Central memory CD4-positive, alpha-beta T cell (primary cell): ENCODE measurements around the gene RNF44.
"Not testable (repeated sequence)": the region's sequence is repeated elsewhere in the genome, so short reads cannot be mapped to it uniquely, and the experiment has no call there.

ENCODE experiments used
- DNase-seq: peaks from one replicate; pipeline ENCODE4 v3.0.0; 2022

RNF44 gene

DNA sequence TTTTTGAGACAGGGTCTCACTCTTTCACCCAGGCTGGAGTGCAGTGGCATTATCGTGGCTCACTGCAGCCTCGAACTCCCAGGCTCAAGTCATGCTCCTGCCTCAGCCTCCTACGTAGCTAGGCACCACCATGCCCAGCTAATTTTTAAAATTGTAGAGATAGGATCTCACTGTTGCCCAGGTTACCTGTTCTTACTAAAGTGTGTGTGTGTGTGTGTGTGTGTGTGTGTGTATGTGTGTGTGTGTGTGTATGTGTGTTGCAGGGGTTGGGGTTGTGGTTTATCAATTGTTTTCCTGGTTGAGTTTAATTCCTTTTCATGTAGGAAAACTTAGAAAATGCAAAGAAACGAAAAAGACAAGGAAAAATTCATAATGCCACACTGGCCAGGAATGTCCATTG is 21.8 kb downstream of the RNF44 start:
- DNase-seq, result no peak

DNA sequence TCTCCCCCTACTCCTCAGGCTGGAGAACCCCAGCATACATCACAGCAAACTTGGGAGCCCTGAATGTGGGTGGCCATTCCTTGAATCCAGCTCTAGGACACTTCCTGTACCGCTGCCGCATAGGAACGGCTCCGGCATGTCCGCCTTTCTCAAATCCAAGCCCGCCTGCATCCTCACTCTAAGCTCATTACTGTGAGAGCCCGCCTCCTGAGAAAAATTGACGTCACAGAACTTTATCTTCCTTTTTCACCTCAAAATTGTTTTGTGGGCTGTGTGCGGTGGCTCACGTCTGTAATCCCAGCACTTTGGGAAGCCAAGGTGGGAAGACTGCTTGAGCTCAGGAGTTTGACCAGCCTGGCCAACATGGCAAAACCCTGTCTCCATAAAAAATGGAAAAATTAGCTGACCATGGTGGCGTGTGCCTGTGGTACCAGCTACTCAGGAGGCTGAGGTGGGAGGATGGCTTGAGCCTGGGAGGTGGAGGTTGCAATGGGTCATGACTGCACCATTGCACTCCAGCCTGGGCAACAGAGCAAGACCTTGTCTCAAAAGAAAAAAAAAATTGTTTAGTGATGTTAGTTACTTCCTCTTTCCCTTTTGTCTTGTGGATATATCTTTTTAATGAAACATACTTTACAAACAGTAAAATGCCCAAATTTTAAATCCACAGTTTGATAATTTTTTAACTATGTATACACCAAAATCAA is 22.8 kb downstream of the RNF44 start:
- no peak for DNase-seq

DNA sequence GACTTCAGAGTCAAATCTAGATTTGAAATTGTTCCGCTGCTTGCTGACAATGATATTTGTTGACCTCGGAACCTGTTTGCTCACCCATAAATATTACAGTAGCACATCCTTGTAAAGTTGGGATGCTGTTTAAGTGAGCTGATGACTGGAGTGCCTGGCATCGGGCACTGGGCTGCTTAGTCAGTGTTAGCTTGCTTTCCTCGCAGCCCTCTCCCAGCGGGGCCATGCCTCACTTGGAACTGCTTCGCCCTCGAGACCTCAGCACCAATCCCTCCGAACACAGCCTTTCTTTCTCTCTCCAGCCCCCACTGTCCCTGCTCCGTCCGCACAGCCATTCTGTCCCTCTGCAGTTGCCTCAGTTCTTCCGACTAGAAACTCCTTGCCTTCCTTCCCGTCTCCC is 23.4 kb downstream of the RNF44 start:
- DNase-seq, result no peak

DNA sequence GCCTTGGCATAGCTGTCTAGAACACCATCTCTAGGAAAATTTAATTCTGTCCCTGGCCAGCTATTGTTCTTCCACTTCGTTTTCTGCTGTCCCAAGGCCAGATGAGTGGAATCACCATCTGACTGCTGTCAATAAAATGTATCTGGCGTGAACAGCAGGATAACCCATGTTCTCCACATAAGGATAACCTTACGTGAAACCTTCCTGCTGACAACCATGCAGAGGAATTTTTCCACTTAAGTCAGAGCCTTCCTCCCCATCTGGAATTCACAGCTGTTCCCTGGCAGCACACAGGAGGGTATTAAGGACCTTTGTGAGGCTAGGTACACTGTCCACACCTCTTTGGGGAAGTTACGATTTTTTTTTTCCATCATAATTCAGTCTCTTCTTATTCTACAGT is 28.6 kb downstream of the RNF44 start:
- DNase-seq, result no peak

DNA sequence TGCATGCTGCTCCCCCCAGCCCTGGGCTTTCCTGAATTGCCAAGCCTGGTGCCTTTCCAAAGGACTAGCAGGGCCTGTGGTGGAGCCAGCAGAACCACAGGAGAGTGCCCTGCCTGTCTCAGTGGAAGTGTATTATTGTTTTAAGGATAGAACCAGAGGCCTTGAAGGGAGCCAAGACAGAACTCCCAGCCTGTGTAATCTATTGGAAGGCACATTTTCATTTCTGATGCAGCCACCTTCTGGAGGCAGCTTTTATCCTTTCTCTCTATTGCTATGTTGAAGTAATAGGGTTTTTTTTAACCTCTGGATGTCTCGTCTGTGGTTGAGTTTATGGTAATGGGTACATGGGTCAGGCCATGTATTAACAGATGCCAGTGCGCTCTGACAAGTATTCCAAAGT is 29.3 kb downstream of the RNF44 start:
- no peak for DNase-seq

DNA sequence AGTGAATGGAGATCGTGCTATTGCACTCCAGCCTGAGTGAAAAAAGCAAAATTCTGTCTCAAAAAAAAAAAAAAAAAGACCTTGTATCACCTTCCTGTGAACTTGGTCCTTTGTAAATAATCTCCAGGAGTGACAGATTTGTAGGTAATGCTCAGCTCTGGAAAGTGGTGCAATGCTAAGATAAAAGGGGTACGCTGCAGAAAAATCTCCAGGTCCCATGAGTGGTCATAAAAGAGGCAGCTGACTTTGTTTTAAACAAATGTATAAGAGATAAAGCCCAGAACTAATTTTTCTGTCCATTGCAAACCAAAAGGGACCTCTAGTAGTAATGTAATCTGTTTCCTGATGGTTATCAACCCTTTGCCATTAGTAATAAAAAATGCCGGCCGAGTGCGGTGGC is 33.7 kb downstream of the RNF44 start:
- no peak for DNase-seq

DNA sequence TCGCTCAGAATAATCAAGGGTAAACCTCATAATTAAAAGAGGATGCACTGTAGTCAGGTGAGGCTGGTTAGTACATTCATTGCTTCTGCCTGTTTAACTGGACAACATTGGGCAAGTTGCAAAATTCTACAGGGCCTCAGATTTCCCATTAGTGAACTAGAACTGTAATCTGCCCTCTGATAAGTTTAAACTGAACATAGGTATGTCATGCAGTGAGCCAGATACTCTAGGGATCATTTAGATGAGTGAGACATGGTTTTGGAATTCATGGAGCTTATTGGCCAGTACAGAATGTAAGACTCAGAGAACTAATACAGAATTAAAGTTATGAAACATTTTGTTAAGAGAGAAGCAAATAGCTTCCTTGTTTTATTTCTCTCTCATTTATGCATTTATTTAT is 35.9 kb downstream of the RNF44 start:
- DNase-seq, result no peak

DNA sequence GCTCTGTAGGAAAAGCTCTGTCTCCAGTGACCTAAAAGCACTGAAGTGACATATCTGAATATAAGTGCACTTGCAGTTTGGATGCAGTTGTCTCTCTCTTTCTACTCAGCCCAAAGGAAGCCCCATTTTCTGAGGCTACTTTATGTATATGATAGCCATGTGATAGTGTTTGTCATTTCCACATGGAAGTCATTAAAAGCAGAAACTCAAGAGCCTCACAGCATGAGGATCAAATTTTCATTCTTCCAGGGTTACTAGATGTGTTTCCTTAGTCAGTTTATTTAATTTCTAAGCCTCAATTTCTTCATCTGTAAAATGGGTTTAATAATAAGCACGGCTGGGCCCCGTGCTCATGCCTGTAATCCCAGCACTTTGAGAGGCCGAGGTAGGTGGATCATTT is 36.7 kb downstream of the RNF44 start:
- no peak for DNase-seq

DNA sequence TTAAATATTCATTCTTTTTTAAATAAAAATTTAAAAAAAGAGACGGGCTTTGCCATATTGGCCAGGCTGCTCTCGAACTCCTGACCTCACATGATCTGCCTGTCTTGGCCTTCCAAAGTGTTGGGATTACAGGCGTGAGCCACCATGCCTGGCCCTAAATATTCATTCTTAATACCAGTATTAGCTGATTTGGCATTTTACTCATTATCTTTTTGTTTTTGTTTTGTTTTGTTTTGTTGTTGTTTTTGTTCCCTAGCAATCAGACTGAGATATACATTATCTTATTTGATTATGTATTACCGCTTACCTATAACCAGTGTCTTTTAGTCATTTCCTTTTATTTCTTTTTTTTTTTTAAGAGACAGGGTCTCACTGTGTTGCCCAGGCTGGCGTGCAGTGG is 37.9 kb downstream of the RNF44 start:
- no peak for DNase-seq

DNA sequence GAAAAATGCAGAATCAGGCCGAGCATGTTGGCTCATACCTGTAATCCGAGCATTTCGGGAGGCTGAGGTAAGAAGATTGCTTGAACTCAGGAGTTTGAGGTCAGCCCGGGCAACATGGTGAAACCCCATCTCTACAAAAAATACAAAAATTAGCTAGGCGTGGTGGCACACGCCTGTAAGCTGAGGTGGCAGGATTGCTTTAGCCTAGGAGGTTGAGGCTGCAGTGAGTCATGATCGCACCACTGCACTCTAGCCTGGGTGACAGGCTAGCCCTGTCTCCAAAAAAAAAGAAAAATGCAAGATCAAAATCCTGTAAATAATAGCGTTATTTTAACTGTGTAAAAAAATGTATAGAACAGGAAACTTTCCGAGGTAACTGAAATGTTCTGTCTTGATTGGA is 39.4 kb downstream of the RNF44 start:
- no peak for DNase-seq

DNA sequence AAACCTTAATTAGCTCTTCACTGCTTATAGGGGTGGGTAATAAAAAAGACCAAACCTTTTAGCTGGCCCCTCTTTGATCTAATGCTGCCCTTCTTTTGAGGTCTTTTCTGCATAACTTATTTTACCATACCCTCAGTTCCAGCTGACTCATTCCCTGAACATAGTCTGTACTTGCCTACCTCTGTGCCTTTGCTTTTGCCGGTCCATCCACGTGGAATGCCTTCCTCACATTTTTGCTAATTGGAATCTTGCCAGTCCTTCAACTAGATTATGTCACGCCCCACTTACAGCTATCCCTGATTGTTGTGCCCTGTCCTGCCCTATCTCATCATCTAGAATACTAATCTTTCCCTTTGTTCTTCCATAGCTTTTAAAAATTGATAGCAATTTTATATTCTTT is 44.8 kb downstream of the RNF44 start:
- no peak for DNase-seq

DNA sequence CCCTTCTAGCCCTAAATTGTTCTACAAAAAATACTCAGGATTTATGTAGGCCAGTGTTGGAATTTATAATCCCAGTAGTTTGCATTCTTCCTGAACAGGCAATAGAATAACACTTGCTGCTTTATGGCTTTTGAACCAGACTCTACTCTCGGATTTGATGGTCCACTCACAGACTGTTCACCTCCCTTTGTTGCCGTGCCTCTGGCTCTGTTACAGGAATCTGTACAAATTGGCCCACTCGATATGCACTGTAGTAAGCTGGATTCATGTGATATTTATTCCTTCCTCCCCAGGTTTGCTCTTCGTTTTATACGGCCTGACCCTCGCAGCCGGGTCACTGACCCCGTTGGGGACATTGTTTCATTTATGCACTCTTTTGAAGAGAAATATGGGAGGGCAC is 45.3 kb downstream of the RNF44 start:
- no peak for DNase-seq

DNA sequence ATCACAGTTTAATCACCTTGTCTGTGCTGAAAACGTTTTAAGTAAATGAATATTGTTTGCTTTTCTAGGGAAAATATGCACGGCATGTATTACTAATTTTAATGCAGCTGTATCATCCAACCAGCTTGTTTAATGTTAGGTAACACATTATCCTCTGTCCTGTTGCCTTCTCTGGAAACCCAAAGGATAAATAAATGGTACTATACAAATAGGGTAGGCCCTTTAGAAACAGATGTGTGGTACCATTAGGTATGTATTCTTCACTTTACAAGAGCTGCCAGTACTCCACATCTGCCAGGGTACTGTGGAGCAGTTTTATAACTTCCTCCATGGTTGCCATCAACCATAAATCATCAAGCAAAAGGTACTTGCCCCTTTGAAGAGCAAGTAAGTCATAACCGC is 46.1 kb downstream of the RNF44 start:
- no peak for DNase-seq

DNA sequence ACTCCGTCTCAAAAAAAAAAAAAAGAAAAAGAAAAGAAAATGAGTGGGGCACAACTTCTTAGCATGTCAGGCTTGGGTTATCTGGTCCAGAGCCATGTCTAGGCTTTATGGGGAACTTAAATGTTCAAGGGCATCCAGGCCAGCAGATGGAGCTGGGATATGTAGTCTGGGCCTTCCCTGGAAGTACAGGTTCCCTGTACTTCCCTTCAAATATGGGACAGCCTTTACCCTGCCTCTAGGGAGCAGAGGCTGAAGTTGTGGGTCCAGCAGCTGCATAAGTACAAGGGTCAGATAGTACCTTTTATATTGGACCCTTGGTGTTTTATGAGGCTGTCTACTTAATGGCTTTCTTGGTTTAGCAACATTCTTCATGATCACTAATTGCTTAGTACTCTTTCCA is 46.9 kb downstream of the RNF44 start:
- DNase-seq, result no peak

DNA sequence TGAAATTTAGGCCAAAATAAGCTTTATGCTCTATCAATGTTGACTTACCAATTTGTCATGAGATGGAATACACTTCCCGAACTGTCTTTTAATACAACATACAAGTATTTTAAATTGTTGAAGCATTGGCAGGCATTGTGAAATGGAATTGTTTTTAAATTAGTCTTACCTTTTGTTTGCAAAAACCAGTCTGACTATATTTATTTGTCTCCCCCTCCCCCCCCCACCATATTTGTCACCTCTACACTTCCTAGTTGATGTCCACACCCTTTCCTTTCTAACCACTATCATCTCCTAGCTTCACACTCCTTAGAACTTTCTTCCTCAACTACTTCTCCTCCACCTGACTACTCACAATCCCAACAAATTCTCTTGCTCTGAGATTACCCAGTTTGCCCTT is 48.1 kb downstream of the RNF44 start:
- no peak for DNase-seq

DNA sequence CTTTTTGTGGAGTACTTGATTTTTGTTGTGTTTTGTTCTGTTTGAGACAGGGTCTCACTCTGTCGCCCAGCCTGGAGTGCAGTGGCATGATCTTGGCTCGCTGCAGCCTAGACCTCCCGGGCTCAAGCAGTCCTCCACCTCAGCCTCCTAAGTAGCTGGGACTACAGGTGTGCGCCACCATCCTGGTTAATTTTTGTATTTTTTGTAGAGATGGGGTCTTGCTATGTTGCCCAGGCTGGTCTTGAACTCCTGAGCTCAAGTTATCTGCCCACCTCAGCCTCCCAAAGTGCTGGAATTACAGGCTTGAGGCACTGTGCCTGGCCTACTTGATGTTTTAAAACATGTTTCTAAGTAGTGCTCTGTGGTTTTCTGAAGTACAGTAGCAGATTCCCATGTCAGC is 50.0 kb downstream of the RNF44 start:
- DNase-seq, result not testable (repeated sequence)

DNA sequence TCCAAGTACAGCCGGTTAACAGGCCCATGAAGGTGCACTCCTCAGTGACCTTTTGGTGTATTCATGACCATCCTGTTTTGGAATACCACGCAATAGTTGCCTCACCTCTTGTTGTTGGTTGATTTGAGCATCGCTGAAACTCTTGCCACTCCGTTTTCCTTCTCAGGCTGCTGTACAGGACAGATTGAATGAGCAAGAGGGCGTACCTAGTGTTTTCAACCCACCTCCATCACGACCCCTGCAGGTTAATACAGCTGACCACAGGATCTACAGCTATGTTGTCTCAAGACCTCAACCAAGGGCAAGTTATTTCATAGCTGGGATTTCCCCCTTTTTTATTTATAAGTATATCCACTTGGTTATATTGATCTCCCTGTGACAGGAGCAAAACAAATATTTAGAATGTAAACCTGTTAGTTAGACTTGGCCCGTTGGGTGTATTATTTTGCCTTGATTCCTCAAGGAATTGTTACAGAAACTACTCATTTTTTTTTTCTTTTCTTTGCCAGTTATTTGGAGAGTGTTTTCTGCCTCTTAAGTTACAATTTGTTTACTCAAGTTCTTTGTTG is 50.9 kb downstream of the RNF44 start:
- no peak for DNase-seq

DNA sequence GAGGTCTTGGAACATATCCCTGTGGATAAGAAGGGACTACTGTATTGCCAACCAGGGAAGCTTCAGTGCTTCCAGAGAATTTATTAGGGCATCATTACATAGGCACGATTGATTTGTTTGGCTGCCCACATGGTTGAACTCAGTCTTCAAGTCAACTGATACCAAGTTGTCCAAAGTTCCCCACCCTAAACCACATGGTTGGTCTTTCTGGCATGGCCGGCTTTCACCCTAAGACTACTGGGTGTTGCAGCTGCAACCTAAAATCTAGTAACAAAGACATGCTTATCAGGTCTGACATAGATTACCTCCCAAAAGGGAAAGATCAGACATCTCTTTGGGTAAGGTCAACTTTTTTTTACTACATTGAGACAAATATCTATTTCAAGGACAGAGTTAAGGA is 52.0 kb downstream of the RNF44 start:
- no peak for DNase-seq

DNA sequence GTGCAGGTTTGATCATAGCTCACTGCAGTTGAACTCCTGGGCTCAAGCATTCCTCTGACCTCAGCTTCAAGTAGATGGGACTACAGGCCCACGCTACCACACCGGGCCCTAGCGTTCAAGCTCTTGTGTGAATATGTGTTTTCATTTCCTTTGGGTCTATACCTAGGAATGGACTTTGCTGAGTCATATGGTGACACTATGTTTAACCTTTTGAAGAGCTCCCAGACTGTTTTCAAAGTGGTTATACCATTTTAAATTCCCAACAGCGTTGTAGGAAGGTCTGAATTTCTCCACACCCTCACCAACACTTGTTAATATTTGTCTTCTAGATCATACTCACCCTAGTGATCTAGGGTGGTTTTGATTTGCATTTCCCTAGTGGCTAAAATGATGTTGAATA is 55.5 kb downstream of the RNF44 start:
- DNase-seq, result no peak
